ENCODE measurements around the gene CCNF. TPM values are rescaled to one million over a fixed set of nuclear protein-coding genes. Genes with fewer than 3 reads are reported as not detected.

The CCNF gene
- total and polyA plus RNA-seq, 12 donors = 0.71 to 5.4 (median 2.2) TPM

DNA sequence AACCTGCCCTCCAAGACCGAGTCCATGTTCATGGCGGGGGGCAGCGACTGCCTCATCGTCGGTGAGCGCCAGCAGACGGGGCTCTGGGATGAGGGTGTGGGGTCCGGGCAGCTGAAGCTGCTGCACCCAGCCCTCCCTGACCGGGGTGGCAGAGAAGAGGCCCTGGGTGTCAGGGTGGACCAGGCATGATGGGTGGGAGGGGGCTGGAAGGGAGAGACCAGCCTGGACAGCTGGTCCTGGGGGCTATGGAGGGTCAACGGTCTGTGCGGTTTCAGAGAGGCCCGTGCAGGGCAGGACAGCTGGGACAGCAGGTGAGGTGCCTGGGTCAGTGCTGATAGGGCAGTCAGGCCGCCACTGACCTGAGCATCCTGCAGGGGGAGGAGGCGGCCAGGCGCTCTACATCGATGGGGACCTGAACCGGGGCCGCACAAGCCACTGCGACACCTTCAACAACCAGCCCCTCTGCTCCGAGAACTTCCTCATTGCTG lies 71.2 kb downstream of the CCNF start:
- 82 to 100% (median 91%) methylated on average over 2 to 20 of the region's 20 CpGs for WGBS, 4 donors
- peaks cover 0 to 35% of the 10 kb centered on the region in 2 donors for H3K4me1 ChIP-seq (replicated peaks in 1 of 2)

GRCh38 chr16:2500918-2501750 lies 71.9 kb downstream of the CCNF start:
- intact Hi-C loops (cut with DNase I) = loop anchor here (5.0 to 10.0 kb wide), 2 partner anchors 76 to 159 kb away; partner anchors contain the start of genes ABCA3 (in 1 of the 2) and CCNF (in 1 of the 2)
- no peak for TF ChIP-seq POLR2A (IDR thresholded peaks at IDR 0.05)
- TF ChIP-seq CTCF (IDR thresholded peaks at IDR 0.05) = peak; percentile 96 to 99 (median 98)
- Histone ChIP-seq H3K9me3 (replicated peaks in 1 of 3) (no peaks in the 10 kb centered on the region), H3K27ac (peak overlapping the region in 3 of 5 donors; percentile 17 to 37 (median 22)), H3K36me3 (replicated peaks in 1 of 2) (peaks cover 0 to 9% of the 10 kb centered on the region in 2 donors), H3K27me3 (no peaks in the 10 kb centered on the region), H3K4me1 (replicated peaks in 1 of 2) (peaks cover 0 to 35% of the 10 kb centered on the region in 2 donors), H3K4me3 (peak overlapping the region in 1 of 4 donors; percentile 24)
- 4 to 34% (median 20%) methylated on average over 3 to 23 of the region's 23 CpGs for WGBS, 4 donors
- DNase-seq = peak; percentile 80 to 94 (median 87)

More for the DNA sequence above, 71.2 kb downstream of the CCNF start:
- no peaks in the 10 kb centered on the region for H3K9me3 ChIP-seq (replicated peaks in 1 of 3)
- peaks cover 0 to 9% of the 10 kb centered on the region in 2 donors for H3K36me3 ChIP-seq (replicated peaks in 1 of 2)
- H3K27me3 ChIP-seq = no peaks in the 10 kb centered on the region
- no peak for TF ChIP-seq CTCF (IDR thresholded peaks at IDR 0.05)
- TF ChIP-seq POLR2A (IDR thresholded peaks at IDR 0.05) = no peak
- no peak for DNase-seq
- H3K4me3 ChIP-seq = no peak overlapping the region
- intact Hi-C loops (cut with DNase I) = loop anchor here (5.0 to 10.0 kb wide), 2 partner anchors 76 to 158 kb away; partner anchors contain the start of genes ABCA3 (in 1 of the 2) and CCNF (in 1 of the 2)
- H3K27ac ChIP-seq = no peak overlapping the region

GRCh38 chr16:2501946-2502895 lies 73.0 kb downstream of the CCNF start:
- no peak for DNase-seq
- Histone ChIP-seq H3K27me3 (no peaks in the 10 kb centered on the region), H3K9me3 (replicated peaks in 1 of 3) (no peaks in the 10 kb centered on the region), H3K4me3 (no peak overlapping the region), H3K36me3 (replicated peaks in 1 of 2) (peaks cover 0 to under 1% of the 10 kb centered on the region in 2 donors), H3K4me1 (replicated peaks in 1 of 2) (peaks cover 0 to 32% of the 10 kb centered on the region in 2 donors), H3K27ac (peak overlapping the region in 1 of 5 donors; percentile 17)
- TF ChIP-seq POLR2A (IDR thresholded peaks at IDR 0.05) (no peak), CTCF (IDR thresholded peaks at IDR 0.05) (no peak)
- WGBS, 4 donors = 68 to 77% (median 75%) methylated on average over 5 to 18 of the region's 18 CpGs
- intact Hi-C loops (cut with DNase I) = loop anchor here (5.0 to 10.0 kb wide), 2 partner anchors 77 to 160 kb away; partner anchors contain the start of genes ABCA3 (in 1 of the 2) and CCNF (in 1 of the 2)
